ENCODE data around the gene IRF2. TPM values are rescaled to one million over a fixed set of nuclear protein-coding genes. Genes with fewer than 3 reads are reported as not detected.

Gene IRF2
- total and polyA plus RNA-seq, 4 donors, result 16.4 to 65.8 (median 43.1) TPM

DNA sequence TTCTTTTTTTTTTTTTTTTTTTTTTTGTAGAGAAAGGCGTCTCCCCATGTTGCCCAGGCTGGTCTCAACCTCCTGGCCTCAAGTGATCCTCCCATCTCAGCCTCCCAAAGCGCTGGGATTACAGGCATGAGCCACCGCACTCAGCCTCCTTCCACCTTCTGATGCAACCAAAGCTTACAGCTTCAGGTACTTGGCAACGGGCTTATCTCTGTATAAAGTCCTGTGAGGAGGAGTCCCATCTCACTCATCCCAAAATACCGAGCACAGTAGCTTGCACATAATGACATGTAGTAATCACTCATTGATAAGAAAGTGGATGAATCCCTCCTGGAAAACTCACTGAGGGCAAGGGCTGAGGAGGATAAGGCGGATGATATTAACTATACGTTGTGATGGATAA, 19.1 kb downstream of the IRF2 start:
- TF ChIP-seq, protein P1, sequence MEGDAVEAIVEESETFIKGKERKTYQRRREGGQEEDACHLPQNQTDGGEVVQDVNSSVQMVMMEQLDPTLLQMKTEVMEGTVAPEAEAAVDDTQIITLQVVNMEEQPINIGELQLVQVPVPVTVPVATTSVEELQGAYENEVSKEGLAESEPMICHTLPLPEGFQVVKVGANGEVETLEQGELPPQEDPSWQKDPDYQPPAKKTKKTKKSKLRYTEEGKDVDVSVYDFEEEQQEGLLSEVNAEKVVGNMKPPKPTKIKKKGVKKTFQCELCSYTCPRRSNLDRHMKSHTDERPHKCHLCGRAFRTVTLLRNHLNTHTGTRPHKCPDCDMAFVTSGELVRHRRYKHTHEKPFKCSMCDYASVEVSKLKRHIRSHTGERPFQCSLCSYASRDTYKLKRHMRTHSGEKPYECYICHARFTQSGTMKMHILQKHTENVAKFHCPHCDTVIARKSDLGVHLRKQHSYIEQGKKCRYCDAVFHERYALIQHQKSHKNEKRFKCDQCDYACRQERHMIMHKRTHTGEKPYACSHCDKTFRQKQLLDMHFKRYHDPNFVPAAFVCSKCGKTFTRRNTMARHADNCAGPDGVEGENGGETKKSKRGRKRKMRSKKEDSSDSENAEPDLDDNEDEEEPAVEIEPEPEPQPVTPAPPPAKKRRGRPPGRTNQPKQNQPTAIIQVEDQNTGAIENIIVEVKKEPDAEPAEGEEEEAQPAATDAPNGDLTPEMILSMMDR (IDR thresholded peaks at IDR 0.05; ENCODE audit: control extremely low read depth, extremely low read depth), result no peak
- Histone ChIP-seq H3K9me3 (ENCODE audit: control insufficient read depth in 4 of 4, insufficient read depth in 3 of 4, low read length in 3 of 4) (no peaks in the 10 kb centered on the region), H3K27ac (ENCODE audit: low read depth in 1 of 2, low read length in 1 of 2) (no peak overlapping the region), H3K27me3 (ENCODE audit: control insufficient read depth in 3 of 3, insufficient read depth in 3 of 3, low read length in 2 of 3) (no peaks in the 10 kb centered on the region), H3K36me3 (ENCODE audit: control insufficient read depth in 4 of 4, insufficient read depth in 4 of 4, low read length in 4 of 4) (peaks cover 0 to 5% (median 3%) of the 10 kb centered on the region in 4 donors), H3K9ac (ENCODE audit: insufficient read depth in 1 of 2, low read length in 2 of 2) (no peak overlapping the region), H3K4me1 (ENCODE audit: control insufficient read depth in 5 of 5, insufficient read depth in 5 of 5, low read length in 5 of 5) (peaks cover 7 to 39% (median 24%) of the 10 kb centered on the region in 5 donors), H3K4me3 (no peak overlapping the region)
- no peak for DNase-seq
- no peak for ATAC-seq (ENCODE audit: insufficient read depth, low FRiP score)
- 90 to 96% methylated on average over 6 to 7 of the region's 7 CpGs for WGBS, 2 donors

DNA sequence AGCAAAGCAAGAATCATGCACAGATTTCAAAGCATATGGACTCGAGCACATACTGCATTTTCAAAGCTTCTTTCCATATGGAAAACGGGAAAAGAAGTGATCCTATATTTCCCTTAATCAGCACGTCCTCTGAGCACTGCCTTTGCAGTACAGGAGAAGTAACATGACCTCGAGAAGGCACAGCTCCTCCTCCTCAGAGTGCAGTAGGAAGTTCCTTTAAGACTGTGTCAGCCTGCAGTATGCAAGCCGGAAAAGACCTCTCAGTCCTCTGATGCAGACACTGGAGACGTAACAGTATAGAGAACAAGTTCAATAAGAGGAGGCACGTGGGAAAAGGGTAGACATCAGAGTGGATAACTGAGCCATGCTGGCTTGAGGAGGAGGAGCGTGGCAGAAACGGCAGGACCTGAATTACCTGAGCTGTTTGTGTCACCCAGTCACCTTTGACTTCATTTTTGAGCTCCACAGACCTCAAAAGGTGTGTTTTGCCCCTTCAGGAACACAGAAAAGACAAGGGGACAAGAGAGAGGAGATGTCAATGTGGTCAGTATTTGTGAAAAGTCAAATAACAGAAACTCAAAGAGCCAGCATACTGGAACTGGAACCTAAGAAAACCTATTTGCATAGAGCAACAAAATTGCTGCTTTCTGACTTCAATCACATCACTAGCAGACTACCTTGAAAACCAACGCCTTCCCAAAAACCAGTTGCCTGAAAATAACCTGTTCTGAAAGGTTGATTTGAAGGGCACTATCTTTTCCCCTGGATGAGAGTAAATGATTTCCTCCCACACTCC, 20.8 kb downstream of the IRF2 start:
- ATAC-seq (ENCODE audit: insufficient read depth, low FRiP score) (peak; percentile 59), DNase-seq (peak; percentile 63 to 84 (median 78))
- peaks cover 0 to 5% (median 2%) of the 10 kb centered on the region in 4 donors for H3K36me3 ChIP-seq (ENCODE audit: control insufficient read depth in 4 of 4, insufficient read depth in 4 of 4, low read length in 4 of 4)
- 8 to 10% methylated on average over 10 of the region's 10 CpGs for WGBS, 2 donors
- H3K4me3 ChIP-seq, result no peak overlapping the region
- peak overlapping the region in 1 of 2 donors; percentile 37 for H3K27ac ChIP-seq (ENCODE audit: low read depth in 1 of 2, low read length in 1 of 2)
- TF ChIP-seq, protein P1 (IDR thresholded peaks at IDR 0.05; ENCODE audit: control extremely low read depth, extremely low read depth), result no peak
- H3K9me3 ChIP-seq (ENCODE audit: control insufficient read depth in 4 of 4, insufficient read depth in 3 of 4, low read length in 3 of 4), result no peaks in the 10 kb centered on the region
- H3K27me3 ChIP-seq (ENCODE audit: control insufficient read depth in 3 of 3, insufficient read depth in 3 of 3, low read length in 2 of 3), result no peaks in the 10 kb centered on the region
- peaks cover 12 to 50% (median 34%) of the 10 kb centered on the region in 5 donors for H3K4me1 ChIP-seq (ENCODE audit: control insufficient read depth in 5 of 5, insufficient read depth in 5 of 5, low read length in 5 of 5)
- H3K9ac ChIP-seq (ENCODE audit: insufficient read depth in 1 of 2, low read length in 2 of 2), result peak overlapping the region in 1 of 2 donors; percentile 37

DNA sequence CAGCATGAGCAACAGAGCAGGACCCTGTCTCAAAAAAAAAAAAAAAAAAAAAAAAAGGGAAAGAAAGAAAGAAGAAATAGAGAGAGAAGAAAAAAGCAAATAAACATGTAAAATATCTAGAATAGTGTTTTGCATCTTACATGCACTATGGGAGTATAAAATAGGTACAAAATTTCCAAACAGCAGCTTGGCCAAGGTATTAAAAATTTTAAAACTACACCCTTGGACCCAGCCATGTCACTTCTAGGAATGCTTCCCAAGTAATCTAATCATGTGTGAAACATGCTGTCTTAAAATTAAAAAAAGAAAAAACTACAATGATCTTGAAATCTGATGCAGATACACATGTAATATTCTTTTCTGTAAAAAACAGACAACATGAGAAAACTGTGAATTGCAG, 21.6 kb downstream of the IRF2 start:
- DNase-seq (no peak), ATAC-seq (ENCODE audit: insufficient read depth, low FRiP score) (no peak)
- Histone ChIP-seq H3K27me3 (ENCODE audit: control insufficient read depth in 3 of 3, insufficient read depth in 3 of 3, low read length in 2 of 3) (no peaks in the 10 kb centered on the region), H3K36me3 (ENCODE audit: control insufficient read depth in 4 of 4, insufficient read depth in 4 of 4, low read length in 4 of 4) (peaks cover 0 to 5% (median 2%) of the 10 kb centered on the region in 4 donors), H3K4me1 (ENCODE audit: control insufficient read depth in 5 of 5, insufficient read depth in 5 of 5, low read length in 5 of 5) (peaks cover 12 to 56% (median 39%) of the 10 kb centered on the region in 5 donors), H3K9me3 (ENCODE audit: control insufficient read depth in 4 of 4, insufficient read depth in 3 of 4, low read length in 3 of 4) (no peaks in the 10 kb centered on the region), H3K27ac (ENCODE audit: low read depth in 1 of 2, low read length in 1 of 2) (no peak overlapping the region), H3K4me3 (no peak overlapping the region), H3K9ac (ENCODE audit: insufficient read depth in 1 of 2, low read length in 2 of 2) (no peak overlapping the region)
- TF ChIP-seq, protein P1 (IDR thresholded peaks at IDR 0.05; ENCODE audit: control extremely low read depth, extremely low read depth), result no peak
